Choroid plexus epithelial cell (primary cell): ENCODE measurements around the gene MZF1.
"Not testable (repeated sequence)": the region's sequence is repeated elsewhere in the genome, so short reads cannot be mapped to it uniquely, and the experiment has no call there.

Experiments used
- DNase-seq: peaks from one replicate; pipeline ENCODE4 v3.0.0-alpha.2; 2010; ENCODE audit warnings: low read depth
- H3K4me3 ChIP-seq: 2 replicates; pipeline ENCODE4 v1.5.1; 2011; ENCODE audit warnings: low read depth, mild to moderate bottlenecking, control low read depth, low read length, moderate library complexity
- TF ChIP-seq, protein P1 (sequence below): conservative IDR thresholded peaks from 2 replicates; pipeline ENCODE4 v1.5.1; 2011; ENCODE audit warnings: low read depth, mild to moderate bottlenecking, control low read depth, inconsistent platforms, low read length, moderate library complexity

MZF1 gene

DNA sequence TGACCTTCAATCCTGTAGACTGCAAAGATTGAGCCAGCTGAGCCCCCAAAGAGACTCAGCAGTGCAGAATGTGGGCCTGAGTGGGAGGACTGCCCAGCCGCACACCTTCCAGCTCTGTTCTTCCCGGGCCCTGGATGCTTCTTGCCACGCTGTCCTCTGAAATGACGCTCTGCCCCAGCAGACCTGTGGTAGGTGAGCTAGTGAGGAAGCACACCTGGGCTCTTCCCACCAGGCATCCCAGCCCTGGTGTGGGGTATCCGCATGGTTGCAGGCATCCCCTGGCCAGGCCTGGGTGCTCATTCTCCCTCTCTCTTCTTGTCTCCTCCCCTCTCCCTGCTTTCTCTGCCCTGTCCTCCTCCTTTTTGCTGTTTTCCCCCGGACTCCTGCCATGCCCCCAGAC, 9.8 kb upstream of the MZF1 start:
- DNase-seq = no peak
- H3K4me3 ChIP-seq = no peak overlapping the region
- TF ChIP-seq, protein P1, sequence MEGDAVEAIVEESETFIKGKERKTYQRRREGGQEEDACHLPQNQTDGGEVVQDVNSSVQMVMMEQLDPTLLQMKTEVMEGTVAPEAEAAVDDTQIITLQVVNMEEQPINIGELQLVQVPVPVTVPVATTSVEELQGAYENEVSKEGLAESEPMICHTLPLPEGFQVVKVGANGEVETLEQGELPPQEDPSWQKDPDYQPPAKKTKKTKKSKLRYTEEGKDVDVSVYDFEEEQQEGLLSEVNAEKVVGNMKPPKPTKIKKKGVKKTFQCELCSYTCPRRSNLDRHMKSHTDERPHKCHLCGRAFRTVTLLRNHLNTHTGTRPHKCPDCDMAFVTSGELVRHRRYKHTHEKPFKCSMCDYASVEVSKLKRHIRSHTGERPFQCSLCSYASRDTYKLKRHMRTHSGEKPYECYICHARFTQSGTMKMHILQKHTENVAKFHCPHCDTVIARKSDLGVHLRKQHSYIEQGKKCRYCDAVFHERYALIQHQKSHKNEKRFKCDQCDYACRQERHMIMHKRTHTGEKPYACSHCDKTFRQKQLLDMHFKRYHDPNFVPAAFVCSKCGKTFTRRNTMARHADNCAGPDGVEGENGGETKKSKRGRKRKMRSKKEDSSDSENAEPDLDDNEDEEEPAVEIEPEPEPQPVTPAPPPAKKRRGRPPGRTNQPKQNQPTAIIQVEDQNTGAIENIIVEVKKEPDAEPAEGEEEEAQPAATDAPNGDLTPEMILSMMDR = no peak

DNA sequence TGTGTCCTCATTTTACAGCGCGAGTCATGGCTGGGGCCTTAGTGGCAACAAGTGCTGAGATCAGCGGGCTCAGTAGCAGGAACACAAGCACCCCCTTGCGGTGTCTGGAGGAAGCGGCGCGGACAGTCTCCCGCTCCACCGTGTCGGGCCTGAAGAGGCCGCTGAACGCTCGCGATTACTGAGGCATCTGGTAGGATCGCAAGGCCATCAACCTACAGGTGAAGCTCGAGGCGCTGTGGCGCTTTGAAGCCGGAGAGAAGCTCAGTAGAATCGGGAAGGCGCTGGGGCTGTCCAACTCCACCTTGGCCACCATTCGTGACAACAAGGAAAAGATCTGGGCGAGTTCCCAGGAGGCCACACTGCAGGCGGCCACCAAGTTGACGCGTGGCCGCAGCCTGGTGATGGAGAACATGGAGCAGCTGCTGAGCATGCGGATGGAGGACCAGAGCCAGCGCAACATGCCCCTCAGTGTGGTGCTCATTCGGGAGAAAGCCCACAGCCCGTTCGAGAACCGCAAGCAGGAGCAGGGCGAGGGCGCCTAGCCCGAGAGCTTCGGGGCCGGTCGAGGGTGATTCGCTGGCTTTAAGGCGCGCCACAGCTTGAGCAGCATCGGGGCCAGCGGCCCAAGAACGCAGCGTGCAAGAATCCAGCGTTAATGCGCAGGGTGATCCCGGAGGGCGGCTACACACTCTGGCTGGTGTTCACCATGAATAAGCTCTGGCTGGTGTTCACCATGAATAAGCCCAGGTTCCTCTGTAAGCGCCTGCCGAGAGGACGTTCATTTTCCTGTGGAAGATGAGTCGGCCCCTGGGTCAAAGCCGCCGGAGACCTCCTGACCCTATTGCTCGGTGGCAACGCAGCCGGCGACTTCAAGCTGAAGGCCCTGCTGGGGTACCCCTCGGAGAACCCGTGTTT, 8.3 kb upstream of the MZF1 start:
- TF ChIP-seq, protein P1 = peak; percentile 96
- DNase-seq = peak; percentile 94
- H3K4me3 ChIP-seq = no peak overlapping the region

DNA sequence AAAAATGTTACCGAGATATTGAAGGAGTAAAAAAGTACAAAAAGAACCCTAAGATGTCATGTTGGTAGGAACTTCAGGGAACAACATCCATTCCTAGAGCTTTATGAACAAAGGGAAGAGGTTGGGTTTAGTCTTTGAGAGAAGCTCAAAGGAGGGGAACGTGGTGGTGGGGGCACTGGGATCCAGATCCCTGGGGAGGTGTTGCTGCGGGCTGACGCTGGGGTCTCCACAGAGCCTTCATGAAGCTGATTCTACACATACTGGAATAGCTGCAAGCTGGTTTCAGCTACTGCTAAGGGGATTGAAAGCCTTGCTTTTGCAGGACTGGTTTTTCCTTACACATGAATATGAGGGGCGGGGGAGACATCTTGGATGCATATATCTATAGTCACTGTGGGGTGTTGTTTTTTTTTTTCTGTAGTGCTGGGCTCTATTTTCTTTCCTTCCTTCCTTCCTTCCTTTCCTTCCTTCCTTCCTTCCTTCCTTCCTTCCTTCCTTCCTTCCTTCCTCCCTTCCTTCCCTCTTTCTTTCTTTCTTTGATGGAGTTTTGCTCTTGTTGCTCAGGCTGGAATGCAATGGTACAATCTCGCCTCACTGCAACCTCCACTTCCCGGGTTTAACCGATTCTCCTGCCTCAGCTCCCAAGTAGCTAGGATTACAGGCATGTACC, 6.5 kb upstream of the MZF1 start:
- DNase-seq = no peak
- TF ChIP-seq, protein P1 = no peak
- no peak overlapping the region for H3K4me3 ChIP-seq

DNA sequence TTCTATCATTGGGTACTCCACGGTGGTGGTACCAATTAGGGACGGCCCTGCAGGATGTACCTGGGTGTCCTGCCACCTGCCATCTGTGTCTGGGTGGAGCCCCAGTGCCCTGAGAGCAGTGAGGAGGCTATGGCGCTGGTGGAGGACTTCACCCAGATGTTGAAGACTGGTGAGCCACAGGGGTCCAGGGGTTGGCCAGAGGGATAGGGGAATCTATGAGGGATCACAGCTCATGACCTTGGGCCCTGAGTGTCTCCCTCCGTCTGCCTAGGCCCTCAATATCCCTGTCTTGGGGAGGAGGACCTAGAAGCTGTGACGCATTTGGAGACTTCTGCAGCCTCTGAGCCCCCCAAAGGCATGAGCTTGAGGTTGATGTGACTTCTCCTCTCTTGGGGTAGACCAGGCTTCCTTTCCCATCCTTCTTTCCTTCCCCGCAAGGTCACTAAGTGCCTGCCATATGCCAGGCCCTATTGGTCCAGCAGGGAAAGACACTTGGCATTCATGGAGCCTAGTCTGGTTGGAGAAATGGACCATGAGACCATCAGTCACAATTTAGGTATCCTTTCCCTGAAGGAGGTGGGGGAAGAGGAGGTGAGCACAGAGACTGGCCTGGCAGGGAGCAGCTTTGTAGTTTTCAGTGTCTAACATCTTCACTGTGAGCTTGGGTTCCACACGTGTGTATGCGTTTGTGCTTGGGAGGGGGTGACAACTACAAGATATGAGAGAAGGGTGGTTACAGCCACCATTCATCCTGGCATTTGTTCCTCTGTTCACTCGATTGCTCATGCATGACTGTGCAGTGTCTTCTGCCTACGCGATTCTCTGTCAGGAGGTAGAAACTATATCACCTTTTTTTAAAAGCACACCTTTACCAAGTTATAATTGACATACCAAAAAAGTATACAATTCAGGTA, 5.1 kb upstream of the MZF1 start:
- no peak overlapping the region for H3K4me3 ChIP-seq
- TF ChIP-seq, protein P1 = no peak
- DNase-seq = no peak

DNA sequence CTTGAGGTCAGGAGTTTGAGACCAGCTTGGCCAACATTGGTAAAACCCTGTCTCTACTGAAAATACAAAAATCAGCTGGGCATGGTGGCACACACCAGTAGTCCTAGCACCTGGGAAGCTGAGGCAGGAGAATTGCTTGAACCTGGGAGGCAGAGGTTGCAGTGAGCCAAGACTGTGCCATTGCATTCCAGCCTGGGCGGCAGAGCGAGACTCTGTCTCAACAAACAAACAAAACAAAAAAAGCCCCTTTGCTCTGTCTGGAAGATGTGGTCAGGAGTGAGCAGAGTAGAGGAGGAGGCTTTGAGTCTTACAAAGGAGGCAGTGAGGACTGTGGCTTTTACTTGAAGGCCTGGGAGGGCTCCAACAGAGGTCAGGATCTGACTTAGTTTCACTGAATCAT, 4.4 kb upstream of the MZF1 start:
- DNase-seq, H3K4me3 ChIP-seq: not testable (repeated sequence)

DNA sequence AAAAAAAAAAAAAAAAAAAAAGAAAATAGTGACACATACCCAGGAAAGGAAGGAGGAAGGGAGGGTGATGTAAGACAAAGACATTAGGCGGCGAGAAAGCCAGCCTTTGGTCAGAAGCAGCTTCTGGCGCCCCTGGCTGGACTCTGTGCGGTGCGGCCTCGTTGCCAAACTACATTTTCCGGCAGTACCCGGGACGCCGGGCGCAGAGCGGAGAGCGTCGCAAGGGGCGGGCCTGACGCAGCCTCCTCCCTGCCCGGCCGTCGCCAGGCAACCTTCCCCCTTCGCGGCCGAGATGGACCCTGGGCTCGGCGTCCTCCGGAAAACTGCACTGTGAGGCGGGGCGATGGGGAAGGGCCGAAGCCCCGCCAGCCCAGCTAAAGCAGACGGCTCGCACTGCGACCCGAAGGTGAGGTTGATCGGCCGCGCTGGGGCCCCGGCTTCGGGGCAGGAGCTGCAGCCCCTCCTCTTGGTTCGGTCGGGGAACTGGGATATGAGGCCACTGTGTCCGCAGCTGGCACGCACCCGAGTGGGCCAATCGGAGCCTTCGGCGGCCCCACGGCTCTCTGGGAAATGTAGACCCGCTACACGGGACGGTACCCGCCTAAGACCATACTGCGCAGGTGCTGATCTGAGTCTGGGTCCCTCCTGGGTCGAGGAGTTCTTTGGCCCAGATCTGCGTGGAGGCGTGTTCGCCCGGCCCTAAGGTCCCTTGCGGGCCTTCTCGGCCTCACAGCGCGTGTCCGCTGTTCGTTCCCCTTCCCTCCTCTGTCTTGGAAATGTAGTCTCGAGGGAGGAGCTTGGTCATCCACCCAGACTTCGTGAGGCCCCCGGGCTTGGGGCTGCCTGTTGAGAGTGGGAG, 2.3 kb upstream of the MZF1 start:
- DNase-seq = peak; percentile 94

More for the DNA sequence above, 2.3 kb upstream of the MZF1 start:
- TF ChIP-seq, protein P1 = peak; percentile 28
- peak overlapping the region; percentile 91 for H3K4me3 ChIP-seq
